Neural crest cell (in vitro differentiated cells): ENCODE data around the gene PALMD. TPM values are rescaled to one million over a fixed set of nuclear protein-coding genes. Genes with fewer than 3 reads are reported as not detected.

Experiments
- DNase-seq: peaks from one replicate; pipeline ENCODE4 v3.0.0; 2021; ENCODE audit warnings: low read depth, mixed read lengths, low spot score
- H3K27ac Mint-ChIP-seq: one replicate; pipeline ENCODE4 v1.8.0; 2021; ENCODE audit warnings: mild to moderate bottlenecking, mixed read lengths; ENCODE audit not compliant: unreplicated experiment
- H3K27me3 Mint-ChIP-seq: 2 replicates; pipeline ENCODE4 v1.8.0; 2021; ENCODE audit warnings: low read depth, mild to moderate bottlenecking, mixed read lengths
- H3K36me3 Mint-ChIP-seq: 2 replicates; pipeline ENCODE4 v1.8.0; 2021; ENCODE audit warnings: low read depth, mild to moderate bottlenecking, mixed read lengths
- H3K4me1 Mint-ChIP-seq: 2 replicates; pipeline ENCODE4 v1.8.0; 2021; ENCODE audit warnings: mixed read lengths
- H3K4me3 Mint-ChIP-seq: one replicate; pipeline ENCODE4 v1.8.0; 2021; ENCODE audit warnings: mild to moderate bottlenecking, mixed read lengths
- H3K9me3 Mint-ChIP-seq: 2 replicates; pipeline ENCODE4 v1.8.0; 2021; ENCODE audit warnings: mixed read lengths
- total RNA-seq: library from RNA; stranded (reverse); gene quantifications from 2 replicates; pipeline ENCODE4 v1.2.1, GENCODE V29; 2021
- TF ChIP-seq, protein P1 (sequence below): fragments of 200-600 bp; sonication (generic); conservative IDR thresholded peaks from 2 replicates; pipeline ENCODE4 v1.5.0; 2021; ENCODE audit warnings: antibody characterized with exemption, mild to moderate bottlenecking

The PALMD gene
- total RNA-seq, 1 donor from 2014 or later = 0.21 TPM

DNA sequence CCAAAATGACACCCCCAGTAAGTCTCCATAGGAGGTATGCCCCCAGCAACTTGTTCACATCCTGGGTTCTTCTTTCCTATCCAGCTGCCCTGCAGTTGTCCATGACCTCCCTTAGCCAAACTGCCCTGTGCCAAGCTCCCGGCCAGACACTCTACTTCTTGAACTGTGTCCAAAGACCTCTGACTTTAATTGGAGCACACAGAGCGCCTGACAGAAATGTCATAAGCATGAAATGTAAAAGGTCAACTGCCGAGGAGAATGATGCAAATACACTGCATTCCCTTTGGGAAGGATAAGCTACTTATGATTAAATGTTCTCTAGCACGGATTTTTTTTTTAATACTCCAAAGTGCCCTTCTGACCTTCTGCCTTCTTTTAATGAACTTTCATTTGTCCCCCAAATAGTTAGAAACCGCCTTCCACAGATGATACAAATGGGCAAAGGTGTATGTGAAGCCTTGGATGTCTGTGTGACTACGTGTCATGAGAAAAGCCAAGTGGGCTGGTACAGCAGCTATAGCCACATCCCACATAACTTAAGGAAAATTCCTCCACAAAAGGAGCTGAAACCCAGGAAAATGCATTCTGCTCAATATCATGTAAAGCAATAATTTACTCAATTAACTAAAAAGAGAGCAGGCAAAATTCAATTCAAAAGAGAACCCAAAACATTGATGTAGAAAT lies 26.8 kb downstream of the PALMD start:
- Mint-ChIP-seq H3K27ac (no peak overlapping the region), H3K36me3 (no peaks in the 10 kb centered on the region), H3K4me1 (peaks cover 30% of the 10 kb centered on the region), H3K9me3 (no peaks in the 10 kb centered on the region), H3K27me3 (no peaks in the 10 kb centered on the region), H3K4me3 (no peak overlapping the region)
- TF ChIP-seq, protein P1, sequence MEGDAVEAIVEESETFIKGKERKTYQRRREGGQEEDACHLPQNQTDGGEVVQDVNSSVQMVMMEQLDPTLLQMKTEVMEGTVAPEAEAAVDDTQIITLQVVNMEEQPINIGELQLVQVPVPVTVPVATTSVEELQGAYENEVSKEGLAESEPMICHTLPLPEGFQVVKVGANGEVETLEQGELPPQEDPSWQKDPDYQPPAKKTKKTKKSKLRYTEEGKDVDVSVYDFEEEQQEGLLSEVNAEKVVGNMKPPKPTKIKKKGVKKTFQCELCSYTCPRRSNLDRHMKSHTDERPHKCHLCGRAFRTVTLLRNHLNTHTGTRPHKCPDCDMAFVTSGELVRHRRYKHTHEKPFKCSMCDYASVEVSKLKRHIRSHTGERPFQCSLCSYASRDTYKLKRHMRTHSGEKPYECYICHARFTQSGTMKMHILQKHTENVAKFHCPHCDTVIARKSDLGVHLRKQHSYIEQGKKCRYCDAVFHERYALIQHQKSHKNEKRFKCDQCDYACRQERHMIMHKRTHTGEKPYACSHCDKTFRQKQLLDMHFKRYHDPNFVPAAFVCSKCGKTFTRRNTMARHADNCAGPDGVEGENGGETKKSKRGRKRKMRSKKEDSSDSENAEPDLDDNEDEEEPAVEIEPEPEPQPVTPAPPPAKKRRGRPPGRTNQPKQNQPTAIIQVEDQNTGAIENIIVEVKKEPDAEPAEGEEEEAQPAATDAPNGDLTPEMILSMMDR = no peak
- no peak for DNase-seq

DNA sequence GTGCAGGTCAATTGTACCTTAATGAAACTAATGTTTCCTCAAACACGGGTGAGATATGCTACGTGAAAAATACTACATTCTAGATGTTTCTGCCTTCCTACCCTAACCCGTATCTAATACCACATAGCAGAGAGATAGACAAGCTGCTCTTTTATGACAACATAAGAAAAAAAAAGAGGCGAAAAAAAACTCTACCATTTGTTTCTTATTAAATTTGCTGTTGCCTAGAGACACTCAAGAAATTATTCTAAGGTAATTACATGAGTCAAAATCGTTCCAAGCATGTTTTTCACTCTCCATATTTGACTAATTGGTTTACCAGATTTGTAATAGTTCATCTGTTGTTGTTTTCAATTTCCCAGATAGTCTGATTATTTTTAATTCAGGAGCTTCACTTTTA lies 27.4 kb downstream of the PALMD start:
- no peak overlapping the region for H3K27ac Mint-ChIP-seq
- no peak for DNase-seq
- TF ChIP-seq, protein P1 = no peak
- H3K27me3 Mint-ChIP-seq = no peaks in the 10 kb centered on the region
- H3K4me1 Mint-ChIP-seq = peaks cover 30% of the 10 kb centered on the region
- no peak overlapping the region for H3K4me3 Mint-ChIP-seq
- H3K36me3 Mint-ChIP-seq = no peaks in the 10 kb centered on the region
- H3K9me3 Mint-ChIP-seq = no peaks in the 10 kb centered on the region

DNA sequence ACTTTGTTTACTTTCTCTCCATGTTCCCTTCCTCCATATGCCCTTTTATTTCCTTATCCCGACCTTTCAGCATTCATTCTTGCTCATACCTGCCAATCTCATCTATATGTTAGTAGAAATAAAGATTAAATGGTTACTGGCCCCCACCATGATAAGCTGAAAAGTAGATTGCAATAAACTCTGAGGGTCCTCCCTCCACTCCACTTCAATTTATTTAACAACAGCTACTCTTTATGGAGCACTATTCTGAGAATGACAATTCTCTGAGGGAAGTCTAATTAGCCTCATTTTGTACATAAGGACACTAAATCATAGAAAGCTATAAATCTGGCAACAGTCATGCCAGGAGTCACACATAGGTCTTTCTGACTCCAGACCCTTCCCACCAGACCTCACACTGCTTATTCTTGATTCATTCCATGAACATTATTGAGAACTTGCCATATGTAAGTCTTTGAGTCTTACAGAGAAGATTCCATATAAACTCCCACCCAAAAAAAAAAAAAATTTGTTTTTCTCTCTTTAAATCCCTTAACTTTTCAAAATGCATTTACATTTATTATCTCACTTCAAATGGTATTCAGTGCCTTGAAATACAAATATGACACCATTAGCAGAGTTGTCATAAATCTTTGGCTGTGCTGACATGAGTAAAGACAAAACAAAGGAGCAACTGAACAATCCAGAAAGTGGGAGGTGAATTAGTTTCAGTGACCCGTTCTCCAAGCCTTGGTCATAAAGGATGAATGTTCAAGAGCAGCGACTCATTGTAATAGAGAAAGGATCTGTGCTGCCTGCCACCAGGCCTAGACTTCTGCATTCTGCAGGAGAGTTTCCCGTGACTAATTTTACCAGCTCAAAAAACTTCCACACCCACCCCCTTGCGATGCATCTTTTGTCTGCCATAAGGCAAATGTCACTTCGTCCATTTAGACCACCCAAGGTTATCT lies 28.5 kb downstream of the PALMD start:
- DNase-seq = no peak
- TF ChIP-seq, protein P1 = no peak
- H3K27ac Mint-ChIP-seq = no peak overlapping the region
- H3K4me3 Mint-ChIP-seq = no peak overlapping the region
- no peaks in the 10 kb centered on the region for H3K27me3 Mint-ChIP-seq
- H3K4me1 Mint-ChIP-seq = peaks cover 30% of the 10 kb centered on the region
- no peaks in the 10 kb centered on the region for H3K9me3 Mint-ChIP-seq
- no peaks in the 10 kb centered on the region for H3K36me3 Mint-ChIP-seq

DNA sequence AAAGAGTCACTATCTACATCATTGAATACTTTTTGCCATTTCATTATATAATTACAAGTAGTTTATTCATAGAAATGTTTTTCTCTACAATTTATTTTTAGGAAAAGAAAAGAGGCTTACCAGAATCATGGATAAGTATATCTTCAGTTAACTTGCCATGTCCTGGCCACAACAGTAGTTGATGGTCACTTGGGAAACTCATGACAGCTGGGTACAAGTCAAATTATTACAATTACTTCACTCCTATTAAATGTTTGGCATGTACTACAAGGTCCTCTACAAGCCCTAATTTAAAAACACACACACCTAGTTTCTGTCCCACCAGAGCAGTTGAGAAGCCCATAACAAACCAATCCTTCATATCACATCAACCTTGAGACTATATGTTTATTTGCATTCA lies 29.4 kb downstream of the PALMD start:
- H3K4me3 Mint-ChIP-seq = no peak overlapping the region
- H3K4me1 Mint-ChIP-seq = peaks cover 30% of the 10 kb centered on the region
- DNase-seq = no peak
- TF ChIP-seq, protein P1 = no peak
- no peaks in the 10 kb centered on the region for H3K27me3 Mint-ChIP-seq
- no peak overlapping the region for H3K27ac Mint-ChIP-seq
- H3K36me3 Mint-ChIP-seq = no peaks in the 10 kb centered on the region
- H3K9me3 Mint-ChIP-seq = no peaks in the 10 kb centered on the region

DNA sequence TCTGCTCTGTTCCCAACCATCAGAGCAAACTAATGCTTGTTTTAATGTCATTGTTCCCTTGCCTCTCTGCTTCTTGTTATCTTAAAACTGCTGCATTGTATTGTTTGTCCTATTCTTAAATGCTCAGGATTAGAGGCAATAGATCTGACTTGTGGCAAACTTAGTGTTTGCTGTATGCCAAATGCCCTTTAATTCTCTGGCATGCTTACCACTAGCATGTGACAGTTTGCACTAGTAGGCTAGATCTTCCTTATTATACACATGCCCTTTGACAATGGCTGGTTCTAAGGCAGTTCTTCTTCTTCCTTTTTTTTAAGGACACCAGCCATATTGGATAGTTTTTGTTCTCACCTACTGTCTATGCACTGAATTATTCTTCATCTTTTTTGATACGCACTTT lies 30.1 kb downstream of the PALMD start:
- no peak for DNase-seq
- Mint-ChIP-seq H3K4me1 (peaks cover 30% of the 10 kb centered on the region), H3K9me3 (no peaks in the 10 kb centered on the region), H3K27ac (no peak overlapping the region), H3K4me3 (no peak overlapping the region), H3K27me3 (no peaks in the 10 kb centered on the region), H3K36me3 (no peaks in the 10 kb centered on the region)
- TF ChIP-seq, protein P1 = no peak
